ENCODE results near the gene PRKCQ.

- TF ChIP-seq, protein P1, sequence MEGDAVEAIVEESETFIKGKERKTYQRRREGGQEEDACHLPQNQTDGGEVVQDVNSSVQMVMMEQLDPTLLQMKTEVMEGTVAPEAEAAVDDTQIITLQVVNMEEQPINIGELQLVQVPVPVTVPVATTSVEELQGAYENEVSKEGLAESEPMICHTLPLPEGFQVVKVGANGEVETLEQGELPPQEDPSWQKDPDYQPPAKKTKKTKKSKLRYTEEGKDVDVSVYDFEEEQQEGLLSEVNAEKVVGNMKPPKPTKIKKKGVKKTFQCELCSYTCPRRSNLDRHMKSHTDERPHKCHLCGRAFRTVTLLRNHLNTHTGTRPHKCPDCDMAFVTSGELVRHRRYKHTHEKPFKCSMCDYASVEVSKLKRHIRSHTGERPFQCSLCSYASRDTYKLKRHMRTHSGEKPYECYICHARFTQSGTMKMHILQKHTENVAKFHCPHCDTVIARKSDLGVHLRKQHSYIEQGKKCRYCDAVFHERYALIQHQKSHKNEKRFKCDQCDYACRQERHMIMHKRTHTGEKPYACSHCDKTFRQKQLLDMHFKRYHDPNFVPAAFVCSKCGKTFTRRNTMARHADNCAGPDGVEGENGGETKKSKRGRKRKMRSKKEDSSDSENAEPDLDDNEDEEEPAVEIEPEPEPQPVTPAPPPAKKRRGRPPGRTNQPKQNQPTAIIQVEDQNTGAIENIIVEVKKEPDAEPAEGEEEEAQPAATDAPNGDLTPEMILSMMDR (IDR thresholded peaks at IDR 0.05): no peak
- TF ChIP-seq EZH2 (IDR thresholded peaks at IDR 0.05): no peak
- no peak for TF ChIP-seq EZH2phosphoT487 (IDR thresholded peaks at IDR 0.05)
These were observed 193.7 kb downstream of the PRKCQ start for GRCh38 chr10:6386346-6386745.

All from neural progenitor cell (in vitro differentiated cells).